ENCODE measurements around the gene CFAP44.
"Not testable (repeated sequence)": the region's sequence is repeated elsewhere in the genome, so short reads cannot be mapped to it uniquely, and the experiment has no call there.

Gene CFAP44, protein sequence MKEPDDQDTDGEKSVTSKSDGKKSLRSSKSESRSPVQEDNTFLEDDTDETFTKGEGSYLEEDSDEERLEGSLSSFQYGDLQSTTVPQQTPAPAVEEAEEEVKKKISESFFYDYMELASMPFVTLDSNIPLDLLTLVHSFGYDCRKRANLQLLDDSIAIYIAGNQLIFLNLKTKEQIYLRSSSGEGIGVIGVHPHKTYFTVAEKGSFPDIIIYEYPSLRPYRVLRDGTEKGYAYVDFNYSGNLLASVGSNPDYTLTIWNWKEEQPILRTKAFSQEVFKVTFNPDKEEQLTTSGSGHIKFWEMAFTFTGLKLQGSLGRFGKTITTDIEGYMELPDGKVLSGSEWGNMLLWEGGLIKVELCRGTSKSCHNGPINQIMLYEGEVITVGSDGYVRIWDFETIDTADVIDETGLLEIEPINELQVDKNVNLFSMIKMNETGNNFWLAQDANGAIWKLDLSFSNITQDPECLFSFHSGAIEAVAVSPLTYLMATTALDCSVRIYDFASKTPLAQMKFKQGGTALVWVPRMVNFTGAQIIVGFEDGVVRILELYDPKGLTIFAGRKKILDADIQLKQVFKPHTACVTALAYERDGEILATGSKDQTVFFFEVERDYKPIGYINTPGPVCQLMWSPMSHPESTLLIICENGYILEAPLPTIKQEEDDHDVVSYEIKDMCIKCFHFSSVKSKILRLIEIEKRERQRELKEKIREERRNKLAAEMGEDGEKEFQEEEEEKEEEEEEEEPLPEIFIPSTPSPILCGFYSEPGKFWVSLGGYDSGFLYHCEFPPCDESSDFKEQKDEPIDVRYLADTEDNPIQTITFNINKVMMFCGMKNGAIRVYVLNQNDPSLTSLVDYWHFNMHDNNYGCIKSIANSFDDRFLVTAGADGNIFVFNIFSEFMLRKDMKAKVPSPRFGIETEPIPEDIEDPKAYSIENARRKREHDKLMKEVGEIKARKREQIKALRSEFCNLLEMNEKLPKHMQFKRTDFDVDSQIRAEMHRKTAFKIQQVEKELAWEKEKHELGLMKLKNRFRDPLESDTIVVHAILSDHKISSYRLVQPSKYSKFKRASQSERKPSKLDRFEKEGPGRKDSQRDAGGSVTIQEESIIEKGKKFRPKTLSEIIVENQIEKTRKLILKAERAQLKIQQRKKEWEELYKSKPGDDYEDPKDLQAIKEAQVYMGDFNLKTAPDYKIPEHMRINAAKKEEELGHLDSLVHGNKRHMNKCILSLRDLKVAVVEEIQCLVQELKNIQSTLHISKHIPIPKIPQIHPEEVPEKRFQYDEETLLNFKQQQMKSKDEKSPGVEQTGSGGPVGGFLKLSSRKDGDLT (N-terminal part only)

DNA sequence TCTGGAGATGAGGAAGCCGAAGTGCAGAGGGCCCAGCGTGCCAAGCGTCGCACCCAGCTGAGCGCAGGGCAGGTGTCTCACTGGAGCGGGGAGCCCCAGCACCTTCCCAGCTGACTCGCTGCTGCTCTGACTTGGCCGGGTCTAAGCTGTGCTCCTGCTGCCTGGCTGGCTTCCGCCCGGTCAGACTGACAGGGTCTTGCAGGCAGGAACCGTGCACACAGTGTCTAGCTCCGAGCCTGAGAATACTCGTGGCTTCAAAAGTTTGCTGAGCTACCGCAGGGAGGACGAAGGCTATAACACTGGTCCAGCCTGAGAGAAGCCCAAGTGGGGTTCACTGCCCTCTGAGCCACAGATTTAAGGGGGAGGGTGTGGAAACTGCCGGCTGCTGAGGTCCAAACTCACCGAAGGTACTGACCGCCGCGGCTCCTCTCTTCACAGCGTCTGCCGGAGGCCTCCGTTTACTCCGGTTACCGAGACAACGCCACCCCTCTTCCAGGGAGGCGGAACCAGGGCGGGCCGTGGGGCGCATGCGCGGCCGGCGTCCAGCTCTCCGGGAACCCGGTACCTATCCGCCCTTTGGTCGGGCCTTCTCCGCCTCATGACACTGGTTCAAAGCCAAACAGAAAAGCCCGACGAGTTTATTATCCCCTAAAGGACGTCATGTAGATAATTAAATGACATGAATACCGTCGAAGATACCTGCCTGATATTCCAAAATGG is at the start of gene CFAP44:
Gene CFAP44 (minus strand): TSS at position 443 of the 720 bp plus-strand sequence. CDS start 7,829 bp downstream, outside the sequence.
- peak; percentile 40 for DNase-seq (ENCODE audit: low read depth)

- peak; percentile 7 for DNase-seq (ENCODE audit: low read depth)
These were observed 43.9 kb upstream of the CFAP44 start for GRCh38 chr3:113485161-113485609.

DNA sequence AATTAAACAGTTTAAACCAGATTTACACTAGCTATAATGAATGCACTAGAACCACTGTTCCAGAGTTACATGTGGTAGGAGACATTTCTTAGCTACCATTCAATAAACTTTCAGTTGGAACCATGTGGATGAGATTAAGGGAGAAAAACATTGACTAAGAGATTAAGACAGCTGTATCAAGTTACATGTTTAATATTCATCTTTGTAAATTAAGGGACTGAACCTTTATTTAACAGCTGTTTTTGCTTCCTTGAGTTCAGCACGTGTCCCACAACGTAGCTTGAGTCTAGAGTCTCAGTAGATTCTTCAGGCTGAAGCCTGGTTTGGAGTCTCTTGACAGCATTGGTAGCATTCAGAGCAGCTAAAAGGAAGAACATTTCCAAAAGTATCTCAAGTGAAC is 27.2 kb upstream of the CFAP44 start:
- no peak for DNase-seq (ENCODE audit: low read depth)

- no peak for DNase-seq (ENCODE audit: low read depth)
These were observed 20.2 kb upstream of the CFAP44 start for GRCh38 chr3:113461488-113461887.

DNA sequence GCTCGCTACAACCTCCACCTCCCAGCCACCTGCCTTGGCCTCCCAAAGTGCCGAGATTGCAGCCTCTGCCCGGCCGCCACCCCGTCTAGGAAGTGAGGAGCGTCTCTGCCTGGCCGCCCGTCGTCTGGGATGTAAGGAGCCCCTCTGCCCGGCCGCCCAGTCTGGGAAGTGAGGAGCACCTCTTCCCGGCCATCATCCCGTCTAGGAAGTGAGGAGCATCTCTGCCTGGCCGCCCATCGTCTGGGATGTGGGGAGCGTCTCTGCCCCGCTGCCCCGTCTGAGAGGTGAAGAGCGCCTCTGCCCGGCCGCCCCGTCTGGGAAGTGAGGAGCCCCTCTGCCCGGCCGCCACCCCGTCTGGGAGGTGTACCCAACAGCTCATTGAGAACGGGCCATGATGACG is 17.3 kb upstream of the CFAP44 start:
- not testable (repeated sequence) for DNase-seq (ENCODE audit: low read depth)

- no peak for DNase-seq (ENCODE audit: low read depth)
These were observed 14.2 kb upstream of the CFAP44 start for GRCh38 chr3:113455446-113455845.

DNA sequence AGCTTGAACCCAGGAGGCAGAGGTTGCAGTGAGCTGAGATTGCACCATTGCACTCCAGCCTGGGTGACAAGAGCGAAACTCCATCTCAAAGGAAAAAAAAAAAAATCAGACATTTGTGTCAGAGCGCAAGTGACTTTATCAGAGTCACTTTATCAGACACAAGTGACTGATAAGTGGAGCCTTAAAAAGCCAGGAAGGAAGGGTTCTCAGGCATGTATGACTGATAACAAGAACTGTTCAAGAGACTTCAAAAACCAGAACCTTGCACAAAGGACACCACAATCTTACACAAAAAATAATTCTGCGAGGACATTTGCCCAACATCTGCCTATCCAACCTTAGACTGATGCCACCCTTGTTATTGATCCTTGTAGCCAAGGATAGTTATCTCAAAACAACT is 13.3 kb upstream of the CFAP44 start:
- DNase-seq (ENCODE audit: low read depth): no peak

- no peak for DNase-seq (ENCODE audit: low read depth)
These were observed 12.8 kb upstream of the CFAP44 start for GRCh38 chr3:113454057-113454456.

DNA sequence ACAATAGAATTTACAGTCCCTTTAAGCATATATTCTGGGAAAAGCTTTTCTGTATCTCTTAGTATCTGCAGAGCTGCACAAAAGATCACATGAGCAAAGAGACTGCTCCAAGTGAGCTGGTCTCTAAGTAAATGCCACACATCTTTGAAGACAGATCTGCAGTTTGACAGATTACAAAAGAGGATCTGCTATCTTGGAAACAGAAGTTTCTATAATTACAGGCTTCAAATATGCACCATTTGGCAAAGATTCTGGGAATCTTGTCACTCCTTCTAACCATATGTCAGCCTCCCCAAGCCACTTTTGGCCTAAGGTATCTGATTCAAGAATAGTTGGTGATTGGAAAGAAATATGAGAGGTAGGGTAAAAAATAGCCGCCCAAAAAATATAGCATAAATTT is 9.6 kb upstream of the CFAP44 start:
- no peak for DNase-seq (ENCODE audit: low read depth)

- DNase-seq (ENCODE audit: low read depth): no peak
These were observed 1.7 kb downstream of the CFAP44 start for GRCh38 chr3:113439606-113440005.

DNA sequence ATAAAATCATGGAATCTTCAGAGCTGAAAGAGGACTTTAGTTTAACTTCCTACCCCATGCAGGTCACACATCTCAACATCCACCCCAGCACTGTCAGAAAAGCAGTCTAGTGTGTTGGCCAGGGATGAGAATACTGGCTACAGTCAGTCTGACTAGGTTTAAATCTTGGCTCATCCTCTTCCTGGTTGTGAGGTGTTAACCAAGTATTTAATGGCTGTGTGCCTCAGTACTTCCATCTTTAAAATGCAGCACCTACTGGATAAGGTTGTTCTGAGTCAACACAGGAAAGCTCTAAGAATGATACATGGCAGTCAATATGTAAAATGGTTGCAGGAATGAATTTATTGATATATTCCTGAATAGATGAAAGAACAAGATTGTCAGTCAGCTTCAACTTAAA is 3.1 kb downstream of the CFAP44 start:
- DNase-seq (ENCODE audit: low read depth): no peak

GRCh38 chr3:113437411-113437810 is 3.9 kb downstream of the CFAP44 start:
- DNase-seq (ENCODE audit: low read depth): no peak

- DNase-seq (ENCODE audit: low read depth): no peak
These were observed 4.5 kb downstream of the CFAP44 start for GRCh38 chr3:113436809-113437208.

DNA sequence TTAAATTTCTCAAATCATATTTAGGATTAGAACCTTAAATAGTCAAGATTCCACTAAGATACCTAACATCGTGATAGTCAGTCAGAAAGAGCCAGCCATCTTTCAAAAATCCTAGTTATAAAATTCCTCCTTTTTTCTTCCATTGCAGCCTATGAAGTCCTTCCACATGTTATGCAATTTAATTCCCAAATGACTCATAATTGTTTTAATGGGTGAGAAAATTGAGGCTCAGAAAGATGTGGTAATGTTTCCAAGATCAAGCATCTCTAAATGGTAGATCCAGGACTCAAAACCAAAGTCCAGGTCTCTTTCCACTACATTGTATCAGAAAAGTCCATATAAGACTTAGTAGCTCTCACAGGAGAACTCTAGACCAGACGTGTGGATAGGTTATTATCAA is 9.5 kb downstream of the CFAP44 start:
- DNase-seq (ENCODE audit: low read depth): no peak

- no peak for DNase-seq (ENCODE audit: low read depth)
These were observed 12.7 kb downstream of the CFAP44 start for GRCh38 chr3:113428581-113428980.

DNA sequence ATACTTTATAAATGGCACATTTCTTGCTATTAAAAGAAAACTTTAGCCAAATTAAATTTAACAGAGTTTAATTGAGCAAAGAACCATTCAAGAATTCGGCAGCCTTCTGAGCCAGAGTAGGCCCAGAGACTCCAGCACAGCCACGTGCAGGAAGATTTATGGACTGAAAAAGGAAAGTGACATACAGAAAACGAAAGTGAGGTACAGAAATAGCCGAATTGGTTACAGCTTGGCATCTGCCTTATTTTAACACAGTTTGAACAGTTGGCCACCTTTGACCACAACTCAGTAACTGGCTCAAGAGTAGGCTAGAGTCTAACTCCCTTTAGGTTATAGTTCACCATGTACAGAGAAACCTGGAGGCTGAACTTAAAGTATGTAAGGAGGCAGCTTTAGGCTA is 17.6 kb downstream of the CFAP44 start:
- DNase-seq (ENCODE audit: low read depth): no peak

DNA sequence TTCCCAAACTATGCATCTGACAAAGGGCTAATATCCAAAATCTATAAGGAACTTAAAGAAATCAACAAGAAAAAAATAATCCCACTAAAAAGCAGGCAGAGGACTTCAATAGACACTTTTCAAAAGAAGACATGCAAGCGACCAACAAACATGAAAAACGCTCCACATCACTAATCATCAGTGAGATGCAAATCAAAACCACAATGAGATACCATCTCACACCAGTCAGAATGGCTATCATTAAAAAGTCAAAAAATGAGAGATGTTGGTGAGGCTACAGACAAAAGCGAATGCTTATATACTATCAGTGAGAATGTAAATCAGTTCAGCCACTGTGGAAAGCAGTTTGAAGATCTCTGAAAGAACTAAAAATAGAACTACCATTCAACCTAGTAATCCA is 20.2 kb downstream of the CFAP44 start:
- DNase-seq (ENCODE audit: low read depth): no peak

GRCh38 chr3:113409676-113410075 is 31.6 kb downstream of the CFAP44 start:
- DNase-seq (ENCODE audit: low read depth): no peak

GRCh38 chr3:113405180-113405579 is 36.1 kb downstream of the CFAP44 start:
- DNase-seq (ENCODE audit: low read depth): no peak

- DNase-seq (ENCODE audit: low read depth): no peak
These were observed 36.7 kb downstream of the CFAP44 start for GRCh38 chr3:113404637-113405036.

Data from stimulated activated CD8-positive, alpha-beta memory T cell treated with anti-CD3 and anti-CD28 coated beads, Interleukin-12 subunit alpha, Interleukin-12 subunit beta, amount 100 ng/mL, for 4 hours (primary cell).